ENCODE data around the gene TNFRSF8. TPM values are rescaled to one million over a fixed set of nuclear protein-coding genes. Genes with fewer than 3 reads are reported as not detected.

TNFRSF8 gene
- total and polyA plus RNA-seq, 9 of the 15 experiments (the other 6 are each of a cell fraction or from before 2014, with no cell fraction given): 3.5 to 38.4 (median 17.1) TPM

DNA sequence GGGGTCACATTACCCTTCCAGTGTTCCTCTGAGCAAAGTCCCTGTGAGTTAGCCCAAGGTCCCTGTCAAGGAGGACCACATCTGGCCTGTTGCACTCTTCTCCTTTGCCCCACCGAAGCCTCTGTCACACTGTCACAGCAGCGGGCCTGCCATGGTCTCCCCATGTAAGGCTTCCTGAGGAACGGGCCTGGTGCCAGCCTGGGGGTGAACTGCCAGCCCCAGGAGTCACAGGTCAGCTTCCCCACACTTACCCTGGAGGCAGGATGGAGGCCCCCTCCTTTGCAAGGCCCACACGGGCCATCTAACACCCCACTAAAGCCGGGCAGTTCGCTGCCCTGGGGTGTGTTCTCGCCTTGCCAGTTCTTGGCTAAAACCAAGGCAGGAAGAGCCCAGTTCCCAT lies 117.8 kb downstream of the TNFRSF8 start:
- H3K9me1 ChIP-seq (ENCODE audit: control insufficient read depth, insufficient read depth, low read length): no peaks in the 10 kb centered on the region
- intact Hi-C loops (cut with micrococcal nuclease) (no loop called here), in situ Hi-C loops (cut with MboI) (no loop called here)
- BruUV-seq (replicated peaks): no TSS peak
- no peaks in the 10 kb centered on the region for H3K9me3 ChIP-seq (replicated peaks; ENCODE audit: control insufficient read depth, insufficient read depth, low read depth, low read length)
- WGBS (ENCODE audit: insufficient coverage, low coverage, missing lambda C conversion rate): 81% methylated on average over 7 of the region's 7 CpGs
- H3K4me3 ChIP-seq: no peak overlapping the region
- H3K27ac ChIP-seq (ENCODE audit: extremely low read depth, low read depth, low read length): no peak overlapping the region
- peaks cover 20% of the 10 kb centered on the region for H3K79me2 ChIP-seq (ENCODE audit: control insufficient read depth, insufficient read depth, low read length)
- no peak for DNase-seq (ENCODE audit: extremely low read depth in 1 of 4, low spot score in 3 of 4)
- H3K36me3 ChIP-seq (ENCODE audit: control insufficient read depth, insufficient read depth, low read length): peaks cover 21% of the 10 kb centered on the region; the same call in 2 of the 3 replicates
- H3K27me3 ChIP-seq (ENCODE audit: control insufficient read depth in 2 of 2, insufficient read depth in 2 of 2, low read length in 2 of 2): no peaks in the 10 kb centered on the region
- peaks cover 8 to 43% of the 10 kb centered on the region in 2 experiments; a peak in 3 of 5 replicates for H3K4me1 ChIP-seq (replicated peaks in 1 of 2; ENCODE audit: control insufficient read depth in 2 of 2, insufficient read depth in 2 of 2, low read length in 2 of 2)
- no peak overlapping the region for H3K4me2 ChIP-seq (ENCODE audit: insufficient read depth, low read length)
- no peak overlapping the region for H2AFZ ChIP-seq (ENCODE audit: low read depth, low read length)
- no peak for TF ChIP-seq EHMT2 (IDR thresholded peaks at IDR 0.05)
- TF ChIP-seq POLR2G (IDR thresholded peaks at IDR 0.05; ENCODE audit: low read depth, low read length): peak; percentile 31; the same call in 1 of the 2 replicates
- no peak for TF ChIP-seq ARID1B (IDR thresholded peaks at IDR 0.05)
- ChIA-PET CTCF (ENCODE audit: low intra/inter-chr PET ratio) (no interaction called here), POLR2A (interaction anchor here (0.7 kb wide), 2 partner anchors 23 to 38 kb away, joined by 3 read pairs; no protein-coding TSS in a partner anchor)
- H3K9ac ChIP-seq (ENCODE audit: insufficient read depth in 1 of 2, low read depth in 2 of 2, low read length in 2 of 2): peak overlapping the region in 1 of 2 experiments; percentile 31; a peak in 1 of 4 replicates
- peak; percentile 6; the same call in 1 of the 3 replicates for ATAC-seq
- FAIRE-seq: no peak
- H4K20me1 ChIP-seq (replicated peaks; ENCODE audit: control insufficient read depth, insufficient read depth, low read length): peaks cover 38% of the 10 kb centered on the region

DNA sequence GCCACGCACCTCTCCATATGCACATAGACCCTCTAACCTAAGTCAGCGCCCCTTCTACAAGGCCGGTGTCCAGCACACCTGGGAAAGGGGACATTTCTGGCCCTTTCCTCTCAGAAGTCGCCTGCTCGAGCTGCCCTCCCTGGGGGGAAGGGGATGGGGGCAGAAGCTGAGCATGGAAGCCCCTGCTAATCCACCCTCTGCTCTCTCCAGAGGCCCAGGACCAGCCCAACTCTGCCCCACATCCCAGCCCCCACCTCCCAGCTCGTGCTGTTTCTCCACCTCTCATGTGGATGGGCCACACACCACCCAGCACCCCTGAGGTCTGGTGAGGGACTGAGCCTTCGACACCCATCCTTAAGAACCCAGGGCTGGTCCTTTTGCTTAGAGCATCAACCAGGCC lies 118.5 kb downstream of the TNFRSF8 start:
- Histone ChIP-seq H3K27ac (ENCODE audit: extremely low read depth, low read depth, low read length) (no peak overlapping the region), H3K36me3 (ENCODE audit: control insufficient read depth, insufficient read depth, low read length) (peaks cover 19% of the 10 kb centered on the region; the same call in 2 of the 3 replicates), H4K20me1 (replicated peaks; ENCODE audit: control insufficient read depth, insufficient read depth, low read length) (peaks cover 44% of the 10 kb centered on the region), H3K27me3 (ENCODE audit: control insufficient read depth in 2 of 2, insufficient read depth in 2 of 2, low read length in 2 of 2) (no peaks in the 10 kb centered on the region), H3K4me1 (replicated peaks in 1 of 2; ENCODE audit: control insufficient read depth in 2 of 2, insufficient read depth in 2 of 2, low read length in 2 of 2) (peaks cover 8 to 47% of the 10 kb centered on the region in 2 experiments; a peak in 3 of 5 replicates), H2AFZ (ENCODE audit: low read depth, low read length) (no peak overlapping the region), H3K4me3 (no peak overlapping the region), H3K79me2 (ENCODE audit: control insufficient read depth, insufficient read depth, low read length) (peaks cover 19% of the 10 kb centered on the region), H3K4me2 (ENCODE audit: insufficient read depth, low read length) (no peak overlapping the region), H3K9me1 (ENCODE audit: control insufficient read depth, insufficient read depth, low read length) (no peaks in the 10 kb centered on the region), H3K9me3 (replicated peaks; ENCODE audit: control insufficient read depth, insufficient read depth, low read depth, low read length) (no peaks in the 10 kb centered on the region), H3K9ac (ENCODE audit: insufficient read depth in 1 of 2, low read depth in 2 of 2, low read length in 2 of 2) (no peak overlapping the region)
- 0 out of 3 replicates have a peak, but pooled peaks have one; percentile 8 for ATAC-seq
- intact Hi-C loops (cut with micrococcal nuclease): no loop called here
- BruUV-seq (replicated peaks): no TSS peak
- POLR2A ChIA-PET: interaction anchor here (0.6 to 2.0 kb wide), 4 partner anchors 8 to 22 kb away, joined by 3 to 7 read pairs (median 4); no protein-coding TSS in a partner anchor
- 72% methylated on average over 6 of the region's 7 CpGs for WGBS (ENCODE audit: insufficient coverage, low coverage, missing lambda C conversion rate)
- DNase-seq (ENCODE audit: extremely low read depth in 1 of 4, low spot score in 3 of 4): no peak
- CTCF ChIA-PET (ENCODE audit: low intra/inter-chr PET ratio): no interaction called here
- no peak for FAIRE-seq
- in situ Hi-C loops (cut with MboI): no loop called here
- TF ChIP-seq GATAD2B (IDR thresholded peaks at IDR 0.05; ENCODE audit: borderline replicate concordance) (no peak), RAD51 (IDR thresholded peaks at IDR 0.05; ENCODE audit: borderline replicate concordance, low read depth) (no peak), KDM2B (CRISPR knock-in tag; IDR thresholded peaks at IDR 0.05) (no peak), BACH1 (tag; IDR thresholded peaks at IDR 0.05) (no peak), ZNF175 (CRISPR knock-in tag; IDR thresholded peaks at IDR 0.05; ENCODE audit: low read depth) (no peak), JUND (IDR thresholded peaks at IDR 0.05; ENCODE audit: borderline replicate concordance, low read depth, low read length) (no peak), JUND (tag; IDR thresholded peaks at IDR 0.05; ENCODE audit: borderline replicate concordance, low read depth, low read length) (no peak), ZNF444 (CRISPR knock-in tag; IDR thresholded peaks at IDR 0.05) (no peak), LCOR (CRISPR knock-in tag; IDR thresholded peaks at IDR 0.05) (no peak), MEF2A (IDR thresholded peaks at IDR 0.05; ENCODE audit: control insufficient read depth, low read depth, low read length) (no peak), NFIX (CRISPR knock-in tag; IDR thresholded peaks at IDR 0.05; ENCODE audit: low read depth) (no peak), PTRF (tag; IDR thresholded peaks at IDR 0.05) (no peak), HNRNPH1 (optimal IDR thresholded peaks at IDR 0.05; ENCODE audit: low read depth, low read length) (no peak)
- TF ChIP-seq, protein P1, sequence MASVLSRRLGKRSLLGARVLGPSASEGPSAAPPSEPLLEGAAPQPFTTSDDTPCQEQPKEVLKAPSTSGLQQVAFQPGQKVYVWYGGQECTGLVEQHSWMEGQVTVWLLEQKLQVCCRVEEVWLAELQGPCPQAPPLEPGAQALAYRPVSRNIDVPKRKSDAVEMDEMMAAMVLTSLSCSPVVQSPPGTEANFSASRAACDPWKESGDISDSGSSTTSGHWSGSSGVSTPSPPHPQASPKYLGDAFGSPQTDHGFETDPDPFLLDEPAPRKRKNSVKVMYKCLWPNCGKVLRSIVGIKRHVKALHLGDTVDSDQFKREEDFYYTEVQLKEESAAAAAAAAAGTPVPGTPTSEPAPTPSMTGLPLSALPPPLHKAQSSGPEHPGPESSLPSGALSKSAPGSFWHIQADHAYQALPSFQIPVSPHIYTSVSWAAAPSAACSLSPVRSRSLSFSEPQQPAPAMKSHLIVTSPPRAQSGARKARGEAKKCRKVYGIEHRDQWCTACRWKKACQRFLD (CRISPR knock-in tag; IDR thresholded peaks at IDR 0.05): no peak
